HCT116 (cell line): ENCODE data around the gene PCIF1. TPM values are rescaled to one million over a fixed set of nuclear protein-coding genes. Genes with fewer than 3 reads are reported as not detected.

Experiments used
- ATAC-seq: fragments of 200-7000 bp; cut with Tn5 transposase; 2 replicates; pipeline ENCODE4 v1.9.1; 2020; ENCODE audit warnings: mild to moderate bottlenecking, moderate library complexity
- BruUV-seq: library from RNA; stranded (reverse); fragments of 400-500 nt; replicated peaks from 2 replicates; lab custom pipeline; 2021; lab: Mats Ljungman, UMichigan
- CTCF ChIA-PET: fragments of 300-600 bp; sonication (Branson Sonifier 250); formaldehyde crosslinking; loops from one replicate; lab custom pipeline; 2021; ENCODE audit warnings: antibody characterized with exemption; lab: Charles Lee
- POLR2A ChIA-PET: fragments of 300-600, 350-600 bp; sonication (Branson Sonifier 250); formaldehyde crosslinking; loops from one replicate; lab custom pipeline; 2021; ENCODE audit warnings: antibody characterized with exemption; lab: Charles Lee
- RAD21 ChIA-PET, 2 experiments: fragments of 300-600 bp; sonication (Branson Sonifier 250); formaldehyde crosslinking; loops; one replicate each; lab custom pipeline; 2023; ENCODE audit warnings: low total read pairs in 2 of 2; ENCODE audit not compliant: uncharacterized antibody in 2 of 2, unreplicated experiment in 2 of 2, low non-redundant PET in 1 of 2; lab: Charles Lee
- DNase-seq: peaks from one replicate; pipeline ENCODE4 v3.0.0-alpha.2; 2010; ENCODE audit warnings: low read depth, low spot score
- H2AFZ ChIP-seq: fragments of 200-600 bp; shearing (Covaris generic), sonication (generic); 2 replicates; pipeline ENCODE4 v1.6.1; 2017; ENCODE audit warnings: low read depth, mixed run types, mixed read lengths, antibody characterized with exemption, low read length; ENCODE audit not compliant: poor library complexity, severe bottlenecking
- H3K27ac ChIP-seq: 2 replicates; pipeline ENCODE4 v1.5.1; 2012; ENCODE audit warnings: low read depth, low read length
- H3K27me3 ChIP-seq: fragments of 200-600 bp; sonication (generic); 2 replicates; pipeline ENCODE4 v1.6.1; 2016; ENCODE audit warnings: mixed run types, low read length, mixed read lengths; ENCODE audit not compliant: insufficient read depth
- H3K36me3 ChIP-seq, 2 experiments: fragments of 200-500 bp in 1 of 2; fragments of 200-600 bp in 1 of 2; sonication (Bioruptor generic) in 1 of 2; sonication (generic) in 1 of 2; 2 replicates each; pipeline versions ENCODE4 v1.5.1 to v1.6.1; 2014 to 2016; ENCODE audit warnings: low read length in 2 of 2, inconsistent platforms in 1 of 2, mixed read lengths in 1 of 2, mixed run types in 1 of 2; ENCODE audit not compliant: insufficient read depth in 2 of 2, control insufficient read depth in 1 of 2
- H3K4me1 ChIP-seq, 2 experiments: fragments of 200-600 bp in 1 of 2; sonication (generic) in 1 of 2; 2 replicates each; pipeline versions ENCODE4 v1.5.1 to v1.6.1; 2012 to 2017; ENCODE audit warnings: low read length in 2 of 2, inconsistent platforms in 1 of 2, mild to moderate bottlenecking in 1 of 2, mixed read lengths in 1 of 2, mixed run types in 1 of 2, moderate library complexity in 1 of 2; ENCODE audit not compliant: insufficient read depth in 2 of 2, control insufficient read depth in 1 of 2
- H3K4me2 ChIP-seq: fragments of 200-600 bp; sonication (generic); 2 replicates; pipeline ENCODE4 v1.6.1; 2017; ENCODE audit warnings: mixed run types, low read length, mixed read lengths
- H3K4me3 ChIP-seq, 2 experiments: fragments of 200-600 bp in 1 of 2; sonication (generic) in 1 of 2; replicated peaks in 1 of 2; 2 replicates each; pipeline ENCODE4 v1.5.1; 2011 to 2016; ENCODE audit warnings: low read length in 2 of 2, control low read depth in 1 of 2, low read depth in 1 of 2, mild to moderate bottlenecking in 1 of 2, mixed read lengths in 1 of 2, mixed run types in 1 of 2
- H3K79me2 ChIP-seq: fragments of 200-600 bp; sonication (generic); 2 replicates; pipeline ENCODE4 v1.6.1; 2017; ENCODE audit warnings: mild to moderate bottlenecking, mixed run types, low read length, moderate library complexity, mixed read lengths; ENCODE audit not compliant: insufficient read depth
- H3K9ac ChIP-seq: fragments of 200-600 bp; sonication (generic); 2 replicates; pipeline ENCODE4 v1.6.1; 2016; ENCODE audit warnings: low read length, mixed read lengths
- H3K9me2 ChIP-seq: fragments of 200-600 bp; sonication (generic), shearing (Covaris generic); 2 replicates; pipeline ENCODE4 v1.6.1; 2017; ENCODE audit warnings: mixed run types, mild to moderate bottlenecking, moderate library complexity; ENCODE audit not compliant: insufficient read depth
- H3K9me3 ChIP-seq, 2 experiments: fragments of 200-500 bp in 1 of 2; fragments of 200-600 bp in 1 of 2; sonication (Bioruptor generic) in 1 of 2; sonication (generic) in 1 of 2; 2 replicates each; pipeline ENCODE4 v1.6.1; 2014 to 2017; ENCODE audit warnings: low read length in 2 of 2, mixed read lengths in 2 of 2, inconsistent platforms in 1 of 2, low read depth in 1 of 2, mild to moderate bottlenecking in 1 of 2, mixed run types in 1 of 2, moderate library complexity in 1 of 2; ENCODE audit not compliant: control insufficient read depth in 1 of 2, insufficient read depth in 1 of 2
- H4K20me1 ChIP-seq: fragments of 200-600 bp; sonication (generic), shearing (Covaris generic); 2 replicates; pipeline ENCODE4 v1.6.1; 2017; ENCODE audit warnings: mixed run types, mild to moderate bottlenecking, moderate library complexity; ENCODE audit not compliant: insufficient read depth
- ATF3 ChIP-seq: IDR thresholded peaks from 2 replicates; pipeline ENCODE4 v1.6.1; 2012
- CBX3 ChIP-seq: IDR thresholded peaks from 2 replicates; pipeline ENCODE4 v1.6.1; 2012; ENCODE audit warnings: low read depth
- CEBPB ChIP-seq: IDR thresholded peaks from 2 replicates; pipeline ENCODE4 v1.6.1; 2012; ENCODE audit warnings: low read depth
- CTCF ChIP-seq, 3 experiments: fragments of 200-600 bp in 1 of 3; sonication (generic) in 1 of 3; IDR thresholded peaks in 2 of 3; conservative IDR thresholded peaks in 1 of 3; 2 replicates each; pipeline ENCODE4 v1.5.1; 2012 to 2017; ENCODE audit warnings: low read depth in 2 of 3, low read length in 2 of 3, antibody characterized with exemption in 1 of 3, borderline replicate concordance in 1 of 3, control low read depth in 1 of 3, mild to moderate bottlenecking in 1 of 3, mixed read lengths in 1 of 3, mixed run types in 1 of 3, moderate library complexity in 1 of 3; ENCODE audit not compliant: insufficient read depth in 1 of 3
- EGR1 ChIP-seq: IDR thresholded peaks from 2 replicates; pipeline ENCODE4 v1.6.1; 2012; ENCODE audit warnings: low read depth
- ELF1 ChIP-seq: IDR thresholded peaks from 2 replicates; pipeline ENCODE4 v1.6.1; 2012; ENCODE audit warnings: low read depth, borderline replicate concordance
- EZH2 ChIP-seq: fragments of 200-600 bp; sonication (generic); IDR thresholded peaks from 2 replicates; pipeline ENCODE4 v1.6.1; 2017; ENCODE audit warnings: antibody characterized with exemption, mixed run types
- EZH2phosphoT487 ChIP-seq: fragments of 200-600 bp; IDR thresholded peaks from 2 replicates; pipeline ENCODE4 v1.6.1; 2018; ENCODE audit warnings: antibody characterized with exemption, borderline replicate concordance
- FOSL1 ChIP-seq: IDR thresholded peaks from 2 replicates; pipeline ENCODE4 v1.6.1; 2012; ENCODE audit warnings: low read depth
- POLR2A ChIP-seq: IDR thresholded peaks from 2 replicates; pipeline ENCODE4 v1.7.0; 2011; ENCODE audit warnings: borderline replicate concordance; ENCODE audit not compliant: insufficient read depth, insufficient read length; ENCODE audit errors: extremely low read depth
- POLR2AphosphoS5 ChIP-seq: IDR thresholded peaks from 2 replicates; pipeline ENCODE4 v1.6.1; 2011; ENCODE audit warnings: mild to moderate bottlenecking, low read depth, low read length, moderate library complexity
- RAD21 ChIP-seq: IDR thresholded peaks from 2 replicates; pipeline ENCODE4 v1.6.1; 2012; ENCODE audit warnings: low read depth, mild to moderate bottlenecking
- REST ChIP-seq: IDR thresholded peaks from 2 replicates; pipeline ENCODE4 v1.6.1; 2012; ENCODE audit warnings: low read depth
- SIN3A ChIP-seq: IDR thresholded peaks from 2 replicates; pipeline ENCODE4 v1.6.1; 2012; ENCODE audit warnings: low read depth
- SP1 ChIP-seq: IDR thresholded peaks from 2 replicates; pipeline ENCODE4 v1.6.1; 2012; ENCODE audit warnings: low read depth
- SRF ChIP-seq: IDR thresholded peaks from 2 replicates; pipeline ENCODE4 v1.6.1; 2012; ENCODE audit warnings: low read depth
- TCF7L2 ChIP-seq: IDR thresholded peaks from 2 replicates; pipeline ENCODE4 v1.7.0; 2011; ENCODE audit warnings: borderline replicate concordance, inconsistent platforms; ENCODE audit not compliant: insufficient read depth, insufficient read length; ENCODE audit errors: extremely low read depth
- ZBTB33 ChIP-seq: IDR thresholded peaks from 2 replicates; pipeline ENCODE4 v1.6.1; 2011; ENCODE audit warnings: mild to moderate bottlenecking, low read length, moderate library complexity; ENCODE audit not compliant: insufficient replicate concordance; ENCODE audit errors: extremely low read depth
- ZNF274 ChIP-seq: fragments of 200-500 bp; sonication (Bioruptor generic); IDR thresholded peaks from 2 replicates; pipeline ENCODE4 v1.6.1; 2014; ENCODE audit warnings: mild to moderate bottlenecking, low read depth, low read length, inconsistent platforms
- intact Hi-C: fragments of 100-400 bp; cut with micrococcal nuclease; formaldehyde crosslinking; loops from 2 replicates; pipeline ENCODE4 v1.10.0; 2022
- total RNA-seq: library from RNA; stranded (reverse); gene quantifications from one replicate; pipeline ENCODE4 v1.2.1, GENCODE V29; 2021; ENCODE audit not compliant: unreplicated experiment

PCIF1 gene
- total RNA-seq, 1 experiment from 2014 or later: 31.8 TPM

GRCh38 chr20:45924391-45925261 lies 9.9 kb upstream of the PCIF1 start:
- Histone ChIP-seq H3K4me2 (no peak overlapping the region), H2AFZ (no peak overlapping the region)
- RAD21 ChIA-PET: no interaction called here
- TF ChIP-seq REST (no peak), TCF7L2 (no peak), SIN3A (no peak), POLR2A (no peak), EZH2phosphoT487 (no peak), ELF1 (no peak), SP1 (no peak), ZBTB33 (no peak), ATF3 (no peak), FOSL1 (no peak), POLR2AphosphoS5 (no peak), RAD21 (no peak), SRF (no peak), CBX3 (no peak), CTCF (IDR thresholded peaks at IDR 0.05 in 2 of 3, conservative IDR thresholded peaks at IDR 0.05 in 1 of 3; ENCODE audit: borderline replicate concordance in 1 of 3, insufficient read depth in 1 of 3, low read depth in 2 of 3, low read length in 2 of 3) (no peak), EGR1 (no peak), ZNF274 (no peak), CEBPB (no peak), EZH2 (no peak)

More at GRCh38 chr20:45924391-45925261, 9.9 kb upstream of the PCIF1 start:
- CTCF ChIA-PET: no interaction called here
- ATAC-seq (no peak), DNase-seq (no peak)
- no peaks in the 10 kb centered on the region for H3K9me3 ChIP-seq
- no peaks in the 10 kb centered on the region for H3K9me2 ChIP-seq
- no TSS peak for BruUV-seq
- no peak overlapping the region for H3K9ac ChIP-seq
- no peaks in the 10 kb centered on the region for H3K27me3 ChIP-seq
- H3K27ac ChIP-seq: no peak overlapping the region
- POLR2A ChIA-PET: interaction anchor here (2.6 kb wide), 1 partner anchor 10 kb away, joined by 15 read pairs; the partner anchor contains the start of gene PCIF1
- intact Hi-C loops: no loop called here
- H3K4me1 ChIP-seq: no peaks in the 10 kb centered on the region
- H3K79me2 ChIP-seq: no peaks in the 10 kb centered on the region
- no peak overlapping the region for H3K4me3 ChIP-seq
- H3K36me3 ChIP-seq: no peaks in the 10 kb centered on the region
- no peaks in the 10 kb centered on the region for H4K20me1 ChIP-seq
